Measurements from ENCODE around the gene MED28. TPM values are rescaled to one million over a fixed set of nuclear protein-coding genes. Genes with fewer than 3 reads are reported as not detected.
A peak's percentile ranks its signal among the peaks of the same experiment; 100 is the strongest.

Gene MED28
- total RNA-seq, 8 experiments from 2014 or later = 21.6 to 58.0 (median 29.2) TPM

- 62 to 88% (median 75%) methylated on average over 1 to 8 of the region's 10 CpGs; no CpG with 5 or more reads in 2 of the 10 experiments for WGBS, 10 experiments
- Histone ChIP-seq H3K4me3 (no peak overlapping the region), H3K4me1 (replicated peaks in 1 of 2) (peaks cover 0 to 10% of the 10 kb centered on the region in 2 donors), H3K27ac (no peak overlapping the region)
- in situ Hi-C loops (cut with MboI; ENCODE audit: low pct_unique_long_range_greater_than_20kb in 2 of 9, low sequenced_read_pairs in 9 of 9, unreplicated experiment in 9 of 9) = no loop called here
- ATAC-seq (replicated peaks in 6 of 8) = peak in 1 of 8 experiments; percentile 17
Observed at GRCh38 chr4:17584521-17585213, 29.8 kb upstream of the MED28 start.

- no peak overlapping the region for H3K4me3 ChIP-seq
- ATAC-seq (replicated peaks in 6 of 8) = no peak
- in situ Hi-C loops (cut with MboI; ENCODE audit: low pct_unique_long_range_greater_than_20kb in 2 of 9, low sequenced_read_pairs in 9 of 9, unreplicated experiment in 9 of 9) = no loop called here
Observed at GRCh38 chr4:17587094-17587822, 27.2 kb upstream of the MED28 start.

GRCh38 chr4:17589355-17589754 is 25.1 kb upstream of the MED28 start:
- Histone ChIP-seq H3K27ac (no peak overlapping the region), H3K4me3 (no peak overlapping the region), H3K4me1 (replicated peaks in 1 of 2) (peaks cover 0 to 3% of the 10 kb centered on the region in 2 donors)
- whole genome bisulfite sequencing, 10 experiments = 91 to 100% (median 100%) methylated on average over 1 to 3 of the region's 3 CpGs; no CpG with 5 or more reads in 2 of the 10 experiments
- no peak for ATAC-seq (replicated peaks in 6 of 8)
- in situ Hi-C loops (cut with MboI; ENCODE audit: low pct_unique_long_range_greater_than_20kb in 2 of 9, low sequenced_read_pairs in 9 of 9, unreplicated experiment in 9 of 9) = no loop called here

More at GRCh38 chr4:17587094-17587822, 27.2 kb upstream of the MED28 start:
- Histone ChIP-seq H3K27ac (no peak overlapping the region), H3K4me1 (replicated peaks in 1 of 2) (peaks cover 0 to 10% of the 10 kb centered on the region in 2 donors)
- WGBS, 10 experiments = 72 to 93% (median 88%) methylated on average over 2 to 9 of the region's 9 CpGs

DNA sequence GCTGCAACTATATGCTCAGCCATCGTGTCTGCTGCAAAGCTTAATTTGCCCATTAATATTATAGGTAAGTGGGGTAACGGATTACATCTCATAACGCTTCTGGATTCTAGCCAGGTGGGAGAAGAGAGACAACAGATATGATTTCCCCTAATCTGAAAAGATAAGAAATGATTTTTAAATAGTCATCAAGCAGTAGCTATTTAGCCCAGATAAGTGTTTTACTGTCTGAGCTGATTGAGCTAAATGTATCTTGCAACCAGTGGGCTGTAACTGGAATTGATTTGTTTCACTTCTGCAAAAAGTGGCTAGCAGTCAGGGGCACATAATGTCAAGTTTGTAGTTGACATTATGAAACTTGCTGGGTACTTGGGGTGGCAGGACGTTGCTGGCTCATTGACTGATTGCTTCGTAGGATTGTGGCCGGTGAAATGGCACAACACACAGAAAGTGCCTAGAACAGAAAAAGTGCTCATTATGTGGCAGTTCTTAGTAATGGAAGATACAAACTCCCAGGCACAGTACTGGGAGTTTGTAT is 18.9 kb upstream of the MED28 start:
- WGBS, 10 experiments = 69 to 100% (median 93%) methylated on average over 1 to 6 of the region's 6 CpGs; no CpG with 5 or more reads in 2 of the 10 experiments
- no peak for ATAC-seq (replicated peaks in 6 of 8)
- Histone ChIP-seq H3K27ac (no peak overlapping the region), H3K4me3 (no peak overlapping the region), H3K4me1 (replicated peaks in 1 of 2) (no peaks in the 10 kb centered on the region)
- in situ Hi-C loops (cut with MboI; ENCODE audit: low pct_unique_long_range_greater_than_20kb in 2 of 9, low sequenced_read_pairs in 9 of 9, unreplicated experiment in 9 of 9) = no loop called here

DNA sequence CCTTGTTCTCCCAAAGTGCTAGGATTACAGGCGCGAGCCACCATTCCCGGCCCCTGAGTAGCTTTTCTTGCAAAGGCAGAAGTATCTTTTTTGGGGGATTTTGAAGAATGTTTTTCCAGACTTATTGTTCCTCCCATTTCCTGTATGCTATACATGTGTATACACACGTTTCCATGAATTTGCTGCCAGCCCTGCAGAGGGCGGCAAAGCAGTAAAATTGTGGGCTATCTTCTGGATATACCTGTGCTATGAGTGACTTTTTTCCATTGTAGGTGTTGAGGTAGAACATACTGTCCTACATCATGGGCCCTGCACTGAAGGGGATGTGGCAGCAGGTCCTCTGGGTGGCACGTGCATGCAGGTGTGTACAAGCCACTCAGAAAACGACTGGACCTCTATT is 16.9 kb upstream of the MED28 start:
- Histone ChIP-seq H3K4me3 (no peak overlapping the region), H3K27ac (no peak overlapping the region), H3K4me1 (replicated peaks in 1 of 2) (no peaks in the 10 kb centered on the region)
- peak in 2 of 8 experiments; percentile 27 to 73 for ATAC-seq (replicated peaks in 6 of 8)
- in situ Hi-C loops (cut with MboI; ENCODE audit: low pct_unique_long_range_greater_than_20kb in 2 of 9, low sequenced_read_pairs in 9 of 9, unreplicated experiment in 9 of 9) = no loop called here
- 32 to 85% (median 67%) methylated on average over 2 to 4 of the region's 7 CpGs; no CpG with 5 or more reads in 2 of the 10 experiments for WGBS, 10 experiments

GRCh38 chr4:17599826-17600225 is 14.6 kb upstream of the MED28 start:
- no peak overlapping the region for H3K4me3 ChIP-seq
- H3K4me1 ChIP-seq (replicated peaks in 1 of 2) = no peaks in the 10 kb centered on the region
- ATAC-seq (replicated peaks in 6 of 8) = no peak
- in situ Hi-C loops (cut with MboI; ENCODE audit: low pct_unique_long_range_greater_than_20kb in 2 of 9, low sequenced_read_pairs in 9 of 9, unreplicated experiment in 9 of 9) = no loop called here
- H3K27ac ChIP-seq = no peak overlapping the region
- WGBS, 10 experiments = 56 to 100% (median 80%) methylated on average over 1 of the region's 1 CpG; no CpG with 5 or more reads in 3 of the 10 experiments

GRCh38 chr4:17605236-17605635 is 9.2 kb upstream of the MED28 start:
- ATAC-seq (replicated peaks in 6 of 8) = peak in 3 of 8 experiments; percentile 36 to 86 (median 52)
- in situ Hi-C loops (cut with MboI; ENCODE audit: low pct_unique_long_range_greater_than_20kb in 2 of 9, low sequenced_read_pairs in 9 of 9, unreplicated experiment in 9 of 9) = no loop called here
- Histone ChIP-seq H3K4me3 (no peak overlapping the region), H3K4me1 (replicated peaks in 1 of 2) (no peaks in the 10 kb centered on the region), H3K27ac (no peak overlapping the region)
- 42 to 100% (median 89%) methylated on average over 2 to 3 of the region's 3 CpGs; no CpG with 5 or more reads in 5 of the 10 experiments for WGBS, 10 experiments

- Histone ChIP-seq H3K4me1 (replicated peaks in 1 of 2) (peaks cover 7 to 11% of the 10 kb centered on the region in 2 donors), H3K4me3 (peak overlapping the region; percentile 73 to 99 (median 92)), H3K27ac (peak overlapping the region in 1 of 2 donors; percentile 6)
- WGBS, 10 experiments = 0 to 16% (median 0%) methylated on average over 2 to 18 of the region's 23 CpGs
- ATAC-seq (replicated peaks in 6 of 8) = peak; percentile 75 to 82 (median 78)
- in situ Hi-C loops (cut with MboI; ENCODE audit: low pct_unique_long_range_greater_than_20kb in 2 of 9, low sequenced_read_pairs in 9 of 9, unreplicated experiment in 9 of 9) = no loop called here
Observed at GRCh38 chr4:17613761-17614415, 553 bp upstream of the MED28 start.

- 60 to 100% (median 96%) methylated on average over 1 to 5 of the region's 5 CpGs; no CpG with 5 or more reads in 2 of the 10 experiments for WGBS, 10 experiments
- H3K4me3 ChIP-seq = no peak overlapping the region
- no peak for ATAC-seq (replicated peaks in 6 of 8)
- H3K27ac ChIP-seq = no peak overlapping the region
- in situ Hi-C loops (cut with MboI; ENCODE audit: low pct_unique_long_range_greater_than_20kb in 2 of 9, low sequenced_read_pairs in 9 of 9, unreplicated experiment in 9 of 9) = no loop called here
- peaks cover 7 to 11% of the 10 kb centered on the region in 2 donors for H3K4me1 ChIP-seq (replicated peaks in 1 of 2)
Observed at GRCh38 chr4:17616283-17616682, 1.8 kb downstream of the MED28 start.

- ATAC-seq (replicated peaks in 6 of 8) = no peak
Observed at GRCh38 chr4:17618926-17619325, 4.5 kb downstream of the MED28 start.

GRCh38 chr4:17619416-17620105 is 5.1 kb downstream of the MED28 start:
- H3K4me1 ChIP-seq (replicated peaks in 1 of 2) = peaks cover 7 to 11% of the 10 kb centered on the region in 2 donors
- ATAC-seq (replicated peaks in 6 of 8) = peak in 1 of 8 experiments; percentile 59
- H3K27ac ChIP-seq = no peak overlapping the region
- in situ Hi-C loops (cut with MboI; ENCODE audit: low pct_unique_long_range_greater_than_20kb in 2 of 9, low sequenced_read_pairs in 9 of 9, unreplicated experiment in 9 of 9) = no loop called here
- WGBS, 10 experiments = 18 to 92% (median 55%) methylated on average over 2 to 7 of the region's 7 CpGs; no CpG with 5 or more reads in 2 of the 10 experiments
- H3K4me3 ChIP-seq = no peak overlapping the region

More at GRCh38 chr4:17618926-17619325, 4.5 kb downstream of the MED28 start:
- in situ Hi-C loops (cut with MboI; ENCODE audit: low pct_unique_long_range_greater_than_20kb in 2 of 9, low sequenced_read_pairs in 9 of 9, unreplicated experiment in 9 of 9) = no loop called here
- no peak overlapping the region for H3K4me3 ChIP-seq
- no peak overlapping the region for H3K27ac ChIP-seq
- 0 to 67% (median 25%) methylated on average over 1 of the region's 1 CpG; no CpG with 5 or more reads in 6 of the 10 experiments for WGBS, 10 experiments
- H3K4me1 ChIP-seq (replicated peaks in 1 of 2) = peaks cover 7 to 11% of the 10 kb centered on the region in 2 donors

DNA sequence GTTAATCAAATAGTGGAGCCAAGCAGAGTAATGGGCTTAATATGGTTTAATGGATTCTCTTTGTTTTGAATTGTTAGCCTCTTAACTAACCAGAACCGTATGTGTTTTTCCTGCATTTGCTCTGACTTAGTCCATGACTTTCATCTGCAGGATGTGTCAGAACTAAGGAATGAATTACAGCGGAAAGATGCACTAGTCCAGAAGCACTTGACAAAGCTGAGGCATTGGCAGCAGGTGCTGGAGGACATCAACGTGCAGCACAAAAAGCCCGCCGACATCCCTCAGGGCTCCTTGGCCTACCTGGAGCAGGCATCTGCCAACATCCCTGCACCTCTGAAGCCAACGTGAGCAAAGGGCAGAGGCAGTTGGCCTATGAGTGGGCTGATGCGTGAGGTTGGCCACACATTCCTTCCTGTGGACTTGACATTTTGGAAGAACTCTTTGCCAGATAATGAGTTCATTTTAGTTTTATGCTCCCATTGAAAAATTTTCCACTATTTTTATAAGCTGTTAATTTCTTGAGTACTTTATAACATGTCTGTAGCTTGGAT is 9.1 kb downstream of the MED28 start:
- Histone ChIP-seq H3K27ac (no peak overlapping the region), H3K4me1 (replicated peaks in 1 of 2) (no peaks in the 10 kb centered on the region), H3K4me3 (no peak overlapping the region)
- in situ Hi-C loops (cut with MboI; ENCODE audit: low pct_unique_long_range_greater_than_20kb in 2 of 9, low sequenced_read_pairs in 9 of 9, unreplicated experiment in 9 of 9) = no loop called here
- no peak for ATAC-seq (replicated peaks in 6 of 8)
- 8 to 100% (median 73%) methylated on average over 1 to 7 of the region's 7 CpGs; no CpG with 5 or more reads in 3 of the 10 experiments for WGBS, 10 experiments

Measured in motor neuron (in vitro differentiated cells).